Stimulated activated naive CD4-positive, alpha-beta T cell (primary cell): Measurements from ENCODE around the gene ATXN1.

ENCODE experiments used
- DNase-seq, 6 experiments: peaks; one replicate each; lab custom pipeline; 2025; lab: John Stamatoyannopoulos, UW

The ATXN1 gene

GRCh38 chr6:16359563-16359962, 401.7 kb downstream of the ATXN1 start:
- no peak for DNase-seq

- no peak for DNase-seq
Observed at GRCh38 chr6:16358531-16359138, 402.6 kb downstream of the ATXN1 start.

- DNase-seq: no peak
Observed at GRCh38 chr6:16355699-16356446, 405.4 kb downstream of the ATXN1 start.

- DNase-seq: no peak
Observed at GRCh38 chr6:16355238-16355637, 406.0 kb downstream of the ATXN1 start.

GRCh38 chr6:16354692-16355091, 406.6 kb downstream of the ATXN1 start:
- DNase-seq: no peak

- DNase-seq: no peak
Observed at GRCh38 chr6:16352821-16353438, 408.3 kb downstream of the ATXN1 start.

- no peak for DNase-seq
Observed at GRCh38 chr6:16352258-16352635, 409.0 kb downstream of the ATXN1 start.

GRCh38 chr6:16349544-16349943, 411.7 kb downstream of the ATXN1 start:
- no peak for DNase-seq

- DNase-seq: no peak
Observed at GRCh38 chr6:16346831-16347230, 414.4 kb downstream of the ATXN1 start.

- DNase-seq: no peak
Observed at GRCh38 chr6:16345449-16346330, 415.6 kb downstream of the ATXN1 start.

GRCh38 chr6:16344756-16345155, 416.5 kb downstream of the ATXN1 start:
- no peak for DNase-seq

- DNase-seq: no peak
Observed at GRCh38 chr6:16343593-16343992, 417.7 kb downstream of the ATXN1 start.

- no peak for DNase-seq
Observed at GRCh38 chr6:16339265-16339587, 422.0 kb downstream of the ATXN1 start.

GRCh38 chr6:16338577-16339264, 422.5 kb downstream of the ATXN1 start:
- no peak for DNase-seq

- DNase-seq: no peak
Observed at GRCh38 chr6:16337295-16337975, 423.8 kb downstream of the ATXN1 start.

- DNase-seq: no peak
Observed at GRCh38 chr6:16336911-16337294, 424.4 kb downstream of the ATXN1 start.

- DNase-seq: no peak
Observed at GRCh38 chr6:16336056-16336818, 425.0 kb downstream of the ATXN1 start.

GRCh38 chr6:16335176-16335575, 426.1 kb downstream of the ATXN1 start:
- no peak for DNase-seq

GRCh38 chr6:16334671-16335070, 426.6 kb downstream of the ATXN1 start:
- DNase-seq: no peak

- DNase-seq: no peak
Observed at GRCh38 chr6:16333580-16333979, 427.7 kb downstream of the ATXN1 start.

- peak; percentile 50 to 77 (median 61) for DNase-seq
Observed at GRCh38 chr6:16332175-16332542, 429.1 kb downstream of the ATXN1 start.
